WTC11 (cell line): ENCODE measurements around the gene FHIT. TPM values are rescaled to one million over a fixed set of nuclear protein-coding genes. Genes with fewer than 3 reads are reported as not detected.

Experiments used
- ATAC-seq: fragments of 200-7000 bp; cut with Tn5 transposase; 2 replicates; pipeline ENCODE4 v1.10.0; 2021; ENCODE audit warnings: mild to moderate bottlenecking, moderate library complexity
- CTCF ChIA-PET: fragments of 300-600 bp; sonication (Branson Sonifier 250); formaldehyde crosslinking; loops from one replicate; lab custom pipeline; 2021; ENCODE audit warnings: antibody characterized with exemption; lab: Charles Lee
- POLR2A ChIA-PET: fragments of 350-600 bp; sonication (Branson Sonifier 250); formaldehyde crosslinking; loops from one replicate; lab custom pipeline; 2021; ENCODE audit warnings: antibody characterized with exemption; lab: Charles Lee
- DNase-seq: peaks from one replicate; pipeline ENCODE4 v3.0.0; 2021; ENCODE audit warnings: low spot score
- H3K27ac Mint-ChIP-seq: 2 replicates; pipeline ENCODE4 v1.8.0; 2021; ENCODE audit warnings: mixed read lengths
- H3K27me3 Mint-ChIP-seq: 2 replicates; pipeline ENCODE4 v1.8.0; 2021; ENCODE audit warnings: low read depth, mild to moderate bottlenecking, moderate library complexity, mixed read lengths
- H3K36me3 Mint-ChIP-seq: 2 replicates; pipeline ENCODE4 v1.8.0; 2021; ENCODE audit warnings: mixed read lengths
- H3K4me1 Mint-ChIP-seq: 2 replicates; pipeline ENCODE4 v1.8.0; 2022; ENCODE audit warnings: mixed read lengths
- H3K4me3 Mint-ChIP-seq: 2 replicates; pipeline ENCODE4 v1.8.0; 2021; ENCODE audit warnings: mild to moderate bottlenecking, moderate library complexity, mixed read lengths
- H3K9me3 Mint-ChIP-seq: 2 replicates; pipeline ENCODE4 v1.8.0; 2021; ENCODE audit warnings: mixed read lengths
- ATF1 ChIP-seq: sonication (generic); formaldehyde crosslinking; IDR thresholded peaks from 2 replicates; pipeline ENCODE4 v1.8.1; 2023; ENCODE audit warnings: mild to moderate bottlenecking, moderate library complexity, missing genetic modification reagents
- ATF2 ChIP-seq: sonication (generic); formaldehyde crosslinking; IDR thresholded peaks from 2 replicates; pipeline ENCODE4 v1.8.1; 2022; ENCODE audit warnings: low read depth, missing genetic modification reagents, borderline replicate concordance
- ATF6 ChIP-seq: sonication (generic); formaldehyde crosslinking; IDR thresholded peaks from 2 replicates; pipeline ENCODE4 v1.8.1; 2023; ENCODE audit warnings: mild to moderate bottlenecking, missing genetic modification reagents
- CTCF ChIP-seq: fragments of 200-600 bp; IDR thresholded peaks from 2 replicates; pipeline ENCODE4 v1.8.0; 2022; ENCODE audit warnings: antibody characterized with exemption
- E2F5 ChIP-seq: sonication (generic); formaldehyde crosslinking; IDR thresholded peaks from 2 replicates; pipeline ENCODE4 v1.8.1; 2022; ENCODE audit warnings: mild to moderate bottlenecking, moderate library complexity, missing genetic modification reagents
- ELF4 ChIP-seq: sonication (generic); formaldehyde crosslinking; IDR thresholded peaks from 2 replicates; pipeline ENCODE4 v1.8.1; 2022; ENCODE audit warnings: low read depth, mild to moderate bottlenecking, moderate library complexity, missing genetic modification reagents
- EMX1 ChIP-seq: fragments of 250-450 bp; sonication (Bioruptor Pico); IDR thresholded peaks from 2 replicates; pipeline ENCODE4 v1.8.0; 2021; ENCODE audit warnings: mild to moderate bottlenecking
- ERG ChIP-seq: fragments of 250-450 bp; sonication (Bioruptor Pico); IDR thresholded peaks from 2 replicates; pipeline ENCODE4 v1.8.0; 2021; ENCODE audit warnings: mild to moderate bottlenecking
- FOXJ3 ChIP-seq: sonication (generic); formaldehyde crosslinking; IDR thresholded peaks from 2 replicates; pipeline ENCODE4 v1.9.0; 2021; ENCODE audit warnings: missing genetic modification reagents, mild to moderate bottlenecking, borderline replicate concordance
- FOXP4 ChIP-seq: sonication (generic); formaldehyde crosslinking; IDR thresholded peaks from 2 replicates; pipeline ENCODE4 v1.8.0; 2022; ENCODE audit warnings: mild to moderate bottlenecking, missing genetic modification reagents
- GABPB1 ChIP-seq: sonication (generic); formaldehyde crosslinking; IDR thresholded peaks from 2 replicates; pipeline ENCODE4 v1.8.1; 2023; ENCODE audit warnings: mild to moderate bottlenecking, missing genetic modification reagents
- HMGXB4 ChIP-seq: sonication (generic); formaldehyde crosslinking; IDR thresholded peaks from 2 replicates; pipeline ENCODE4 v1.8.1; 2023; ENCODE audit warnings: mild to moderate bottlenecking, moderate library complexity, missing genetic modification reagents
- MLX ChIP-seq: sonication (generic); formaldehyde crosslinking; IDR thresholded peaks from 2 replicates; pipeline ENCODE4 v1.8.1; 2023; ENCODE audit warnings: mild to moderate bottlenecking, missing genetic modification reagents, moderate library complexity
- NFYB ChIP-seq: sonication (generic); formaldehyde crosslinking; conservative IDR thresholded peaks from 2 replicates; pipeline ENCODE4 v1.8.0; 2022; ENCODE audit warnings: low read depth, missing genetic modification reagents
- TEAD4 ChIP-seq: sonication (generic); formaldehyde crosslinking; IDR thresholded peaks from 2 replicates; pipeline ENCODE4 v1.8.0; 2022; ENCODE audit warnings: mild to moderate bottlenecking, missing genetic modification reagents
- USF2 ChIP-seq: sonication (generic); formaldehyde crosslinking; IDR thresholded peaks from 2 replicates; pipeline ENCODE4 v1.8.1; 2023; ENCODE audit warnings: mild to moderate bottlenecking, missing genetic modification reagents, moderate library complexity
- ZNF416 ChIP-seq: fragments of 250-450 bp; sonication (Bioruptor Pico); IDR thresholded peaks from 2 replicates; pipeline ENCODE4 v1.9.0; 2021; ENCODE audit warnings: mild to moderate bottlenecking, inconsistent platforms
- ZNF512 ChIP-seq: sonication (generic); formaldehyde crosslinking; IDR thresholded peaks from 2 replicates; pipeline ENCODE4 v1.8.1; 2022; ENCODE audit warnings: missing genetic modification reagents, borderline replicate concordance
- ZNF671 ChIP-seq: fragments of 250-450 bp; sonication (Bioruptor Pico); IDR thresholded peaks from 2 replicates; pipeline ENCODE4 v1.8.0; 2021; ENCODE audit warnings: mild to moderate bottlenecking
- total RNA-seq: library from RNA; stranded (reverse); gene quantifications from 3 replicates; pipeline ENCODE4 v1.2.3, GENCODE V29; 2021

Gene FHIT
- total RNA-seq, 1 experiment from 2014 or later, result 2.6 TPM

GRCh38 chr3:59730591-59730990, 1520.7 kb downstream of the FHIT start (continued):
- TF ChIP-seq HMGXB4 (CRISPR knock-in tag) (no peak), ZNF671 (CRISPR knock-in tag) (no peak), FOXP4 (no peak), TEAD4 (CRISPR knock-in tag) (no peak), MLX (CRISPR knock-in tag) (no peak), ZNF512 (no peak)

- CTCF ChIA-PET, result no interaction called here
Observed at GRCh38 chr3:59728587-59728908, 1522.7 kb downstream of the FHIT start.

More at GRCh38 chr3:59728587-59728908, 1522.7 kb downstream of the FHIT start:
- TF ChIP-seq ZNF416 (CRISPR knock-in tag) (no peak), NFYB (CRISPR knock-in tag) (no peak), ATF6 (no peak), ERG (CRISPR knock-in tag) (no peak), ELF4 (CRISPR knock-in tag) (no peak), EMX1 (CRISPR knock-in tag) (no peak), TEAD4 (CRISPR knock-in tag) (no peak), CTCF (no peak), FOXJ3 (no peak), ATF2 (CRISPR knock-in tag) (no peak), USF2 (CRISPR knock-in tag) (no peak), GABPB1 (no peak), ATF1 (CRISPR knock-in tag) (no peak), E2F5 (CRISPR knock-in tag) (no peak)
- Mint-ChIP-seq H3K4me1 (peaks cover 9% of the 10 kb centered on the region; the same call in 1 of the 2 replicates), H3K9me3 (peaks cover 18% of the 10 kb centered on the region), H3K36me3 (no peaks in the 10 kb centered on the region), H3K27me3 (no peaks in the 10 kb centered on the region; the same call in 1 of the 2 replicates), H3K4me3 (no peak overlapping the region), H3K27ac (no peak overlapping the region)
- no peak for ATAC-seq
- POLR2A ChIA-PET, result no interaction called here
- no peak for DNase-seq
